SH-SY5Y (cell line): ENCODE measurements around the gene MYO1B.

Experiments used
- GATA2 ChIP-seq: IDR thresholded peaks from 2 replicates; pipeline ENCODE4 v1.6.1; 2011; ENCODE audit warnings: mild to moderate bottlenecking, low read depth, low read length
- GATA3 ChIP-seq: IDR thresholded peaks from 2 replicates; pipeline ENCODE4 v1.6.1; 2011; ENCODE audit warnings: low read depth, mild to moderate bottlenecking, low read length, moderate library complexity

MYO1B gene

GRCh38 chr2:191411472-191411871, 166.3 kb downstream of the MYO1B start:
- no peak for TF ChIP-seq GATA3
- TF ChIP-seq GATA2: no peak

- TF ChIP-seq GATA3 (no peak), GATA2 (no peak)
Measured at GRCh38 chr2:191412353-191412752, 167.1 kb downstream of the MYO1B start.

- TF ChIP-seq GATA2 (no peak), GATA3 (no peak)
Measured at GRCh38 chr2:191415101-191415500, 169.9 kb downstream of the MYO1B start.

- TF ChIP-seq GATA2: no peak
- TF ChIP-seq GATA3: no peak
Measured at GRCh38 chr2:191415858-191416257, 170.7 kb downstream of the MYO1B start.

- no peak for TF ChIP-seq GATA2
- no peak for TF ChIP-seq GATA3
Measured at GRCh38 chr2:191417746-191418145, 172.5 kb downstream of the MYO1B start.

- TF ChIP-seq GATA2: no peak
Measured at GRCh38 chr2:191421950-191422349, 176.7 kb downstream of the MYO1B start.

GRCh38 chr2:191427031-191427430, 181.8 kb downstream of the MYO1B start:
- TF ChIP-seq GATA3: no peak
- no peak for TF ChIP-seq GATA2

- TF ChIP-seq GATA3: no peak
- no peak for TF ChIP-seq GATA2
Measured at GRCh38 chr2:191428141-191428540, 182.9 kb downstream of the MYO1B start.

GRCh38 chr2:191430476-191430875, 185.3 kb downstream of the MYO1B start:
- TF ChIP-seq GATA3 (no peak), GATA2 (no peak)

- TF ChIP-seq GATA3: no peak
- no peak for TF ChIP-seq GATA2
Measured at GRCh38 chr2:191432121-191432520, 186.9 kb downstream of the MYO1B start.

- TF ChIP-seq GATA2: no peak
- TF ChIP-seq GATA3: no peak
Measured at GRCh38 chr2:191434072-191434471, 188.9 kb downstream of the MYO1B start.

GRCh38 chr2:191435141-191435540, 189.9 kb downstream of the MYO1B start:
- TF ChIP-seq GATA3 (no peak), GATA2 (no peak)

GRCh38 chr2:191436368-191437055, 191.3 kb downstream of the MYO1B start:
- TF ChIP-seq GATA3: no peak

- TF ChIP-seq GATA3 (no peak), GATA2 (no peak)
Measured at GRCh38 chr2:191439481-191439880, 194.3 kb downstream of the MYO1B start.

- TF ChIP-seq GATA2 (no peak), GATA3 (no peak)
Measured at GRCh38 chr2:191441496-191442214, 196.5 kb downstream of the MYO1B start.
